Ishikawa (cell line): ENCODE results near the gene FCHSD2.

Source experiments
- CEBPB ChIP-seq: IDR thresholded peaks from 2 replicates; pipeline ENCODE4 v1.6.1; 2012
- CREB1 ChIP-seq: IDR thresholded peaks from 2 replicates; pipeline ENCODE4 v1.6.1; 2012; ENCODE audit warnings: low read depth
- EGR1 ChIP-seq: IDR thresholded peaks from 2 replicates; pipeline ENCODE4 v1.6.1; 2012
- EP300 ChIP-seq: IDR thresholded peaks from 2 replicates; pipeline ENCODE4 v1.6.1; 2012; ENCODE audit warnings: borderline replicate concordance
- FOXM1 ChIP-seq: IDR thresholded peaks from 2 replicates; pipeline ENCODE4 v1.6.1; 2012; ENCODE audit warnings: low read depth, borderline replicate concordance
- NFIC ChIP-seq: IDR thresholded peaks from 2 replicates; pipeline ENCODE4 v1.6.1; 2012
- RAD21 ChIP-seq: IDR thresholded peaks from 2 replicates; pipeline ENCODE4 v1.6.1; 2012; ENCODE audit warnings: low read depth
- TAF1 ChIP-seq: IDR thresholded peaks from 2 replicates; pipeline ENCODE4 v1.6.1; 2012; ENCODE audit warnings: low read depth, mild to moderate bottlenecking
- TCF12 ChIP-seq: IDR thresholded peaks from 2 replicates; pipeline ENCODE4 v1.6.1; 2012; ENCODE audit warnings: low read depth
- TEAD4 ChIP-seq: IDR thresholded peaks from 2 replicates; pipeline ENCODE4 v1.6.1; 2012
- YY1 ChIP-seq: IDR thresholded peaks from 2 replicates; pipeline ENCODE4 v1.6.1; 2012; ENCODE audit warnings: low read depth
- ZBTB7A ChIP-seq: IDR thresholded peaks from 2 replicates; pipeline ENCODE4 v1.6.1; 2012; ENCODE audit warnings: low read depth
- TF ChIP-seq, protein P1 (sequence below): IDR thresholded peaks from 2 replicates; pipeline ENCODE4 v1.6.1; 2012
- TF ChIP-seq, protein P2 (sequence below): IDR thresholded peaks from 2 replicates; pipeline ENCODE4 v1.6.1; 2012; ENCODE audit warnings: low read depth, mild to moderate bottlenecking
- TF ChIP-seq, protein P3 (sequence below): IDR thresholded peaks from 2 replicates; pipeline ENCODE4 v1.6.1; 2012

FCHSD2 gene

DNA sequence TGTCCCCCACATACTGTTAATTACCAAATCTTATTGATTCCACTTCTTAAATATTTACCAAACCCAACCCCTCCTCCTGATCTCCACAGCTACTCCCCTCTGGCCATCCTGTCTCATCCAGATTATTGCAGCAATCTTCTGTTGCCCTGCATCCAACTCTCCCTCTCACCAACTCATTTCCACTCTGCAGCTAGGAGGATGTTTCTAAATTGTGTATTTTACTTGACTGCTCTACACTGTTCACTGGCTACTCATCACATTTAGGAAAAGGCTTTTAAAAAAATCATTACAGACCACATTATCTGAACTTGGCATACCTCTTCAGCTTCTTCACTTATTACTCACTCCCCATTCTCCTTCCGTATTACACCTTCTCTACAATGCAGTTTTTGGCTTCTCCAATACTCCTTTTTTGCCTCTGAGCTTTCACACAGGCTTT, 210.0 kb downstream of the FCHSD2 start:
- no peak for TF ChIP-seq TAF1
- no peak for TF ChIP-seq ZBTB7A
- no peak for TF ChIP-seq RAD21
- no peak for TF ChIP-seq FOXM1
- TF ChIP-seq NFIC: no peak
- TF ChIP-seq YY1: no peak
- no peak for TF ChIP-seq CEBPB
- TF ChIP-seq TEAD4: no peak

DNA sequence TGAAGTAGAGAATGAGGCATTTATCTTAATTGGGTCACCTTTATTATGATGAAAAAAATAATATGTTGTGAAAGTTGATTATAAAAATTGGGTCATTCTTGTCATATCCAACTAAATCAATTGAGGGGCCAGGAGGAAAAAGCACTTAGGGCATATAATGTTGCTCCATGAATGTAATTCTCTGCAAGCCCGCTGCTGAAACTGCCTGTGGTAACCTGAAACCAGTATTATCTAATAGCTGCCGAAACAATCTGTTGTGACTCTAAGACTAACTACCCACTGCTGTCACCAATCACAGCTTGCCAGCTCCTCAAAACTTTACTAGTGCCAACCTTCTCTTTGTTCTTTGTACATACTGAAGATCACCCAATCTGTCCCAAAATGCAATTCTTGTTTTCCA, 212.1 kb downstream of the FCHSD2 start:
- TF ChIP-seq, protein P1, sequence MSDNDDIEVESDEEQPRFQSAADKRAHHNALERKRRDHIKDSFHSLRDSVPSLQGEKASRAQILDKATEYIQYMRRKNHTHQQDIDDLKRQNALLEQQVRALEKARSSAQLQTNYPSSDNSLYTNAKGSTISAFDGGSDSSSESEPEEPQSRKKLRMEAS: no peak
- TF ChIP-seq TAF1: no peak
- TF ChIP-seq ZBTB7A: no peak
- no peak for TF ChIP-seq FOXM1
- TF ChIP-seq EGR1: no peak

DNA sequence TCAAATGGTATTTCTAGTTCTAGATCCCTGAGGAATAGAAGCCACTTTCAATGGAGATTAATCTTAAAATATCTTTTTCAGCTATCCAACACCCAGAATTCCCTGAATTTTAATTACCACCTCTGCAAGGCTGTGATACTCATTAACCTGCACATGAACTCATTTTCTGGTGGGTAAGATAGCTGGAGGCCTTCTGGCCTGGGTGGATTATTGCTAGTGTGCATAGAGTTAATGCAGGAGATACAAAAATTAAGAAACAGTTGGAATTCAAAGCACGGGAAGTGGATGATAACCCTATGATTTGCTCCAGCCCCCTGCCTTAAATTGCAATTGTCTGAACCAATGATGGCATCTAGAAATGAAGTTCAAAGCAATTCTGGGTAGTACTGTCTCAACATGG, 212.9 kb downstream of the FCHSD2 start:
- TF ChIP-seq RAD21 (no peak), EGR1 (no peak), TAF1 (no peak), NFIC (no peak)
- TF ChIP-seq, protein P1: no peak

DNA sequence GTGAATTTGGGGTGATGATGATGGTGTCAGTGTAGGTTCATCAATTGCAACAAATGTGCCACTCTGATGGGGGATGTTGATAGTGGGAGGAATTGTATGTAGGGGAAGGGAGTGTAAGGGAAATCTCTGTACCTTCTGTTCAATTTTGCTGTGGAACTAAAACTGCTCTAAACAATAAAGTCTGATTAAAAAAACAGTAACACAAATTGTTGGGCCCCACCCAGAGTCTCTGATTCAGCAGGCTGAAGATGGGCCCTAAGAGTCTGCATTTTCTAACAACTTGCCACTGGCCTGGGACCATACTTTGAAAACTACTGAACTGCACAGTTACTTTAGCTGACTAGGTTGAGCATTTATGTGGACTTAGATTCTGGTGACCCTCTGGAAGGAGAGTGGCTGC, 214.7 kb downstream of the FCHSD2 start:
- TF ChIP-seq ZBTB7A (no peak), RAD21 (no peak), EGR1 (no peak), NFIC (no peak), CREB1 (no peak), TCF12 (no peak), CEBPB (no peak)
- TF ChIP-seq, protein P2, sequence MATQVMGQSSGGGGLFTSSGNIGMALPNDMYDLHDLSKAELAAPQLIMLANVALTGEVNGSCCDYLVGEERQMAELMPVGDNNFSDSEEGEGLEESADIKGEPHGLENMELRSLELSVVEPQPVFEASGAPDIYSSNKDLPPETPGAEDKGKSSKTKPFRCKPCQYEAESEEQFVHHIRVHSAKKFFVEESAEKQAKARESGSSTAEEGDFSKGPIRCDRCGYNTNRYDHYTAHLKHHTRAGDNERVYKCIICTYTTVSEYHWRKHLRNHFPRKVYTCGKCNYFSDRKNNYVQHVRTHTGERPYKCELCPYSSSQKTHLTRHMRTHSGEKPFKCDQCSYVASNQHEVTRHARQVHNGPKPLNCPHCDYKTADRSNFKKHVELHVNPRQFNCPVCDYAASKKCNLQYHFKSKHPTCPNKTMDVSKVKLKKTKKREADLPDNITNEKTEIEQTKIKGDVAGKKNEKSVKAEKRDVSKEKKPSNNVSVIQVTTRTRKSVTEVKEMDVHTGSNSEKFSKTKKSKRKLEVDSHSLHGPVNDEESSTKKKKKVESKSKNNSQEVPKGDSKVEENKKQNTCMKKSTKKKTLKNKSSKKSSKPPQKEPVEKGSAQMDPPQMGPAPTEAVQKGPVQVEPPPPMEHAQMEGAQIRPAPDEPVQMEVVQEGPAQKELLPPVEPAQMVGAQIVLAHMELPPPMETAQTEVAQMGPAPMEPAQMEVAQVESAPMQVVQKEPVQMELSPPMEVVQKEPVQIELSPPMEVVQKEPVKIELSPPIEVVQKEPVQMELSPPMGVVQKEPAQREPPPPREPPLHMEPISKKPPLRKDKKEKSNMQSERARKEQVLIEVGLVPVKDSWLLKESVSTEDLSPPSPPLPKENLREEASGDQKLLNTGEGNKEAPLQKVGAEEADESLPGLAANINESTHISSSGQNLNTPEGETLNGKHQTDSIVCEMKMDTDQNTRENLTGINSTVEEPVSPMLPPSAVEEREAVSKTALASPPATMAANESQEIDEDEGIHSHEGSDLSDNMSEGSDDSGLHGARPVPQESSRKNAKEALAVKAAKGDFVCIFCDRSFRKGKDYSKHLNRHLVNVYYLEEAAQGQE: no peak
- TF ChIP-seq, protein P3, sequence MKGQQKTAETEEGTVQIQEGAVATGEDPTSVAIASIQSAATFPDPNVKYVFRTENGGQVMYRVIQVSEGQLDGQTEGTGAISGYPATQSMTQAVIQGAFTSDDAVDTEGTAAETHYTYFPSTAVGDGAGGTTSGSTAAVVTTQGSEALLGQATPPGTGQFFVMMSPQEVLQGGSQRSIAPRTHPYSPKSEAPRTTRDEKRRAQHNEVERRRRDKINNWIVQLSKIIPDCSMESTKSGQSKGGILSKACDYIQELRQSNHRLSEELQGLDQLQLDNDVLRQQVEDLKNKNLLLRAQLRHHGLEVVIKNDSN: no peak

DNA sequence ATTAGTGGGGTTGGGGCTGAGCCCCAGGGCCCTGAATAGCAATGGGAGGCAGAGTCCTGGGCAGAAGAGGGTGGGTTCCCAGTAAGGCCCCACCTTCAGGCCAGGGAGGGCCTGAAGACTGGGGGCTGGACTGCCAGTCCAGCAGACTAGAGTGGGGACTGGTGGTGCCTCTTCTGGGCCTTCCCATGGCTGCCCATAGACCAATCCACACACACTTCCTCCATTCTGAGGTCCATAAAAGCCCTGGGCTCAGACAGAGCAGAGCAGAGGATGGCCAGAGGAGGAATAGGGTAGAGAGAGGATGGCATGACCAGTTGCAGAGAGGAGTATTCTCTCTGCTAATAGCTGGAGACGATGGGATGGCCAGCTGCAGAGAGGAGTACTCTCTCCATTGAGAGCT, 216.0 kb downstream of the FCHSD2 start:
- TF ChIP-seq EGR1 (no peak), ZBTB7A (no peak)

DNA sequence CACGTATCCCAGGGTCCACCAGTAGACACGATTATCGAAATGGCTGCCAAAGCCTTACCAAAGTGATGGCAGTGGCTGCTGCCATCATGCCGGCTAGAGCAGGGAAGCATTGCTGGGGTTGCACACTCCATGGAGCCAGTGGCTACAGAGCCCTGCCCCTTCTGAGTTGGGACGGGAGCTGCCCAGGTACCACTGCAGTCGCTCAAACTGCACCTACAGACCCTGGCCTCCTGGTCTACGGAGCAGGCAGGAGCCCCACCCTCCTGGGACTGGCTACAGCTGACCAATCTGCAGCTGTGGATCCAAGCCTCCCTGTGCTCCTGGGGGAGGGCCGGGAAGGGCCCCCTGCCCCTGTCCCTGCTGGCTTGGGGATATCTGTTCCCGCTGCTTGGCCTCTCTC, 216.5 kb downstream of the FCHSD2 start:
- TF ChIP-seq, protein P2: no peak
- no peak for TF ChIP-seq TEAD4
- TF ChIP-seq TCF12: no peak
- no peak for TF ChIP-seq YY1
- no peak for TF ChIP-seq FOXM1

DNA sequence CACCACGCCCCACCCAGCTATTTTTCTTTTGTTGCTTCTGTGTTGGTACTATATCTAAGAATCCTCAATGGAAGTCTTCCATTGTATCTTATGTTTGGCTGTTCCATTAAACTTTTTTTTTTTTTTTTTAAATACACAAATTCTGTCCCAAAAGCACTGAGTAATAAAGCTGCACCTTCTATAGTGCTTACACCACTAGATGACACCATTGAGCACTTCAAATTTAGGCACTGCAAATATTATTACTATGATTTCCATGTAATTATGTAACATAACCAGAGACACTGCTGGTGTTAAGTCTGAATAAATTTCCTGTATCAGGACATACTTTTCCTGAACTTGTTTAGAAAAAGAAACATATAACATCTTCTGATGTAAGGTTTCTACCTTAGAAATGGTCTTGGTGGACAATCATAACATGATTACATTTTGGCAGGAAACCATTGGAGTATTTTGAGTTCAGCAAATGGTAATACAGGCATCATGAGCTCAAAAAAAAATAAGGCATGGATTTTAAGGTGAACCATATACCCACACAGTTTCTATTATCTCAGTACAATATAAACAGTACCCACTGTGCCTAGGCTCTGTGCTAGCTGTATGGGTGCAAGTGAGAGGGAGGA, 217.4 kb downstream of the FCHSD2 start:
- TF ChIP-seq NFIC (no peak), RAD21 (peak; percentile 51)

DNA sequence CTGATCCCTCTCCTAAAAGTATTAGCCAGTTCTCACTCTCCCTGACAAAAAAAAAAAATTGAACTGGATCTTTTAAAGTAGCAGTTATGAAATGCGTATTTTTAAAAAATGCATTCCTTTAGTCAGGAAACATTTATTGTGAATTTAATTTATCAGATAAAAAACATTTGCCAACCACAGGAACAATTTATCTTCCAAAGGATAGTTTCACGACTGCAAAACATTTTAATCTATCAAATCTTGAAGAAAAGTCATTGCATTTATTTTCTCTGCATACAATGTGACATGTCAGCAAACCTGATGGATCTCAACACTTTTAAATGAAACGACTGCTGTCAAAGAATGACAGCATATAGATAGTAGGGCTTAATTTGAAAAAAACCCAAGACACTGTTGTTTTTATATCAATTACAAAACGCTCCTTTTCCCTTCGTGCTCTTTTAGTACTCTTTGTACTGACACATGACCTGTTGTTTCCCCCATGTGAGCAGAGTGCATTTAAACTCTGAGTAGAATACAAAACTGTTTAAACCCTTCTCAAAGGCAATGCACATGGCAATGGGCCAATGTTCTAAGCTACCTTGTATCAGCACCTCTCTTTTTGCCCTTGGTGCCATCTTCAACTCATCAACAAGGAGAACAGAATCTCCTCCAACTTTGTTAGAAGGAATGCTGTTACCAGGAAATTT, 220.9 kb downstream of the FCHSD2 start:
- TF ChIP-seq, protein P1: no peak
- no peak for TF ChIP-seq CEBPB
- no peak for TF ChIP-seq FOXM1
- TF ChIP-seq ZBTB7A: no peak
- TF ChIP-seq EP300: no peak
- TF ChIP-seq NFIC: no peak
- no peak for TF ChIP-seq TAF1
